ENCODE data around the gene GPX4. TPM values are rescaled to one million over a fixed set of nuclear protein-coding genes. Genes with fewer than 3 reads are reported as not detected.

The GPX4 gene
- total RNA-seq, 1 experiment from 2014 or later, result 355 TPM

DNA sequence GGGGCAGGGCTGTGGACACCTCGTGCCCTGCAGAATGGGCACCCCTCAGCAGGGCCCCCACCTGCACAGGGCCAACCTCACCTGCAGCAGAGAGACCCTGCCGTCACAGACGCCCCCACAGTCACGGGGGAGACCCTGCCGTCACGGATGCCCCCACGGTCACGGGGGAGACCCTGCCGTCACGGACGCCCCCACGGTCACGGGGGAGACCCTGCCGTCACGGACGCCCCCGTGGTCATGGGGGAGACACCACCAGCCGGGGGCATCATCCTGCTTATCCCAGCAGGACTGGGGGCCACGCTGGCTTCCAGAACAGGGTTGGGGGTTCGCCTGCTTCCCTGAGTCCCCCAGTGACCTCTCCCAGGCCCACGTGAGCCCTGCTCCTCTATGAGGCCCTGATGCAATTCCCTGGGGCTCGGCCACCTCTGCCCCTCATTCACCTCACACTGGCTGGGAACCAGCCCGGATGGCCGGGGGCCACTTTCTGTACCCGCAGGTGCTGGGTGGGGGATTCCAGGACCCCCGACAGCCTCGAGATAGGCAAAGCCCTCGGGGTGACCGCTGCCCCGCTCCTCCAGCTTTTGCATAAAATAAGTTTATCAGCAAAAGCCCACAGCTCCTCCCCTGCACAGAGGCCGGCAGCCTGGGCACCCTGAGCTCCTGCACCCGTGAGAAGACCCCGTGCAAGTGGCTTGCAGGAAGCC lies 46.7 kb downstream of the GPX4 start:
- H4K20me1 ChIP-seq (ENCODE audit: control insufficient read depth, insufficient read depth, insufficient read length), result no peaks in the 10 kb centered on the region
- no peak overlapping the region for H2BK120ac ChIP-seq (ENCODE audit: low read depth, low read length, poor library complexity, severe bottlenecking)
- Mint-ChIP-seq H3K4me3 (no peak overlapping the region), H3K27ac (no peak overlapping the region; a peak in 1 of 7 replicates), H3K36me3 (ENCODE audit: insufficient read depth in 1 of 3, low read depth in 3 of 3) (peaks cover 2 to 21% (median 17%) of the 10 kb centered on the region in 3 experiments; a peak in 6 of 7 replicates), H3K4me1 (peaks cover 0 to 18% of the 10 kb centered on the region in 2 experiments; a peak in 2 of 4 replicates), H3K9me3 (no peaks in the 10 kb centered on the region), H3K27me3 (ENCODE audit: low read depth) (no peaks in the 10 kb centered on the region)
- no peak overlapping the region for H3K4ac ChIP-seq (ENCODE audit: low read depth, low read length)
- H3K27ac ChIP-seq (ENCODE audit: insufficient read length, low read depth, low read length), result no peak overlapping the region
- H2BK20ac ChIP-seq (ENCODE audit: low read depth, low read length, poor library complexity, severe bottlenecking), result no peak overlapping the region
- H3K14ac ChIP-seq (ENCODE audit: insufficient read depth, low read length), result no peak overlapping the region
- no peak overlapping the region for H2BK5ac ChIP-seq (ENCODE audit: insufficient read length, low read length)
- TF ChIP-seq, protein P1, sequence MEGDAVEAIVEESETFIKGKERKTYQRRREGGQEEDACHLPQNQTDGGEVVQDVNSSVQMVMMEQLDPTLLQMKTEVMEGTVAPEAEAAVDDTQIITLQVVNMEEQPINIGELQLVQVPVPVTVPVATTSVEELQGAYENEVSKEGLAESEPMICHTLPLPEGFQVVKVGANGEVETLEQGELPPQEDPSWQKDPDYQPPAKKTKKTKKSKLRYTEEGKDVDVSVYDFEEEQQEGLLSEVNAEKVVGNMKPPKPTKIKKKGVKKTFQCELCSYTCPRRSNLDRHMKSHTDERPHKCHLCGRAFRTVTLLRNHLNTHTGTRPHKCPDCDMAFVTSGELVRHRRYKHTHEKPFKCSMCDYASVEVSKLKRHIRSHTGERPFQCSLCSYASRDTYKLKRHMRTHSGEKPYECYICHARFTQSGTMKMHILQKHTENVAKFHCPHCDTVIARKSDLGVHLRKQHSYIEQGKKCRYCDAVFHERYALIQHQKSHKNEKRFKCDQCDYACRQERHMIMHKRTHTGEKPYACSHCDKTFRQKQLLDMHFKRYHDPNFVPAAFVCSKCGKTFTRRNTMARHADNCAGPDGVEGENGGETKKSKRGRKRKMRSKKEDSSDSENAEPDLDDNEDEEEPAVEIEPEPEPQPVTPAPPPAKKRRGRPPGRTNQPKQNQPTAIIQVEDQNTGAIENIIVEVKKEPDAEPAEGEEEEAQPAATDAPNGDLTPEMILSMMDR (conservative IDR thresholded peaks at IDR 0.05), result no peak
- DNase-seq, result no peak
- H3K4me2 ChIP-seq (ENCODE audit: insufficient read depth, insufficient read length, low read length), result no peak overlapping the region
- H2AK5ac ChIP-seq (ENCODE audit: insufficient read length, low read length), result no peak overlapping the region
- no peak overlapping the region for H3K23ac ChIP-seq (ENCODE audit: insufficient read length, low read depth, low read length)
- no peak overlapping the region for H2BK12ac ChIP-seq (ENCODE audit: insufficient read length, low read depth, low read length)
- no peak overlapping the region for H2BK15ac ChIP-seq (ENCODE audit: low read depth, low read length)
- no peaks in the 10 kb centered on the region for H3K9me3 ChIP-seq (ENCODE audit: control insufficient read depth, low read depth, low read length)
- H3K27me3 ChIP-seq (ENCODE audit: insufficient read depth, low read length), result no peaks in the 10 kb centered on the region
- H4K5ac ChIP-seq (ENCODE audit: insufficient read length, low read depth, low read length), result no peak overlapping the region
- no peak overlapping the region for H3K56ac ChIP-seq (ENCODE audit: insufficient read length, low read depth, low read length)
- no peaks in the 10 kb centered on the region for H3K79me1 ChIP-seq (ENCODE audit: insufficient read depth, low read depth, low read length, poor library complexity, severe bottlenecking)
- H3K9ac ChIP-seq (ENCODE audit: extremely low read depth, insufficient read length, low read length), result no peak overlapping the region
- H3K18ac ChIP-seq (ENCODE audit: insufficient read length, low read depth, low read length), result no peak overlapping the region
- H4K8ac ChIP-seq (replicated peaks; ENCODE audit: insufficient read length, low read depth, low read length), result no peak overlapping the region
- no peak overlapping the region for H3T11ph ChIP-seq (ENCODE audit: low read length)
- H3K23me2 ChIP-seq (ENCODE audit: insufficient read length, low read depth, low read length, poor library complexity, severe bottlenecking), result no peaks in the 10 kb centered on the region
- H3K79me2 ChIP-seq (ENCODE audit: insufficient read depth, low read length), result no peaks in the 10 kb centered on the region
- WGBS (ENCODE audit: extremely low coverage, insufficient read length, low lambda C conversion rate), result no CpG with 5 or more reads among the region's 33 CpGs
- H3K4me1 ChIP-seq (ENCODE audit: insufficient read depth, low read length), result no peaks in the 10 kb centered on the region
- no peak overlapping the region for H4K91ac ChIP-seq (ENCODE audit: insufficient read length, low read depth, low read length)
- H2AFZ ChIP-seq (ENCODE audit: low read length), result no peak overlapping the region
